H1 (cell line): ENCODE results near the gene TAF12. TPM values are rescaled to one million over a fixed set of nuclear protein-coding genes. Genes with fewer than 3 reads are reported as not detected.

Experiments used
- CTCF ChIA-PET: fragments of 300-600 bp; sonication (Branson Sonifier 250); formaldehyde crosslinking; loops from one replicate; lab custom pipeline; 2021; ENCODE audit not compliant: partially characterized antibody; lab: Charles Lee
- POLR2A ChIA-PET: fragments of 300-600 bp; sonication (Branson Sonifier 250); formaldehyde crosslinking; loops from one replicate; lab custom pipeline; 2021; ENCODE audit warnings: inconsistent platforms; ENCODE audit not compliant: partially characterized antibody; lab: Charles Lee
- DNase-seq, 2 experiments: peaks; one replicate each; pipeline versions ENCODE4 v3.0.0 to v3.0.0-alpha.2; 2010 to 2022; ENCODE audit warnings: low spot score in 2 of 2, low read depth in 1 of 2, mixed read lengths in 1 of 2
- FAIRE-seq: peaks from 2 replicates; lab custom pipeline; 2011; peaks lifted over from hg19 to GRCh38; lab: Jason Lieb, UNC
- H2AFZ ChIP-seq: 2 replicates; pipeline ENCODE4 v1.8.1; 2012; ENCODE audit warnings: low read length, inconsistent platforms
- H2AK5ac ChIP-seq: 2 replicates; pipeline ENCODE4 v1.6.1; 2013; ENCODE audit warnings: low read depth, low read length
- H2BK120ac ChIP-seq: replicated peaks from 2 replicates; pipeline ENCODE3; 2013; ENCODE audit warnings: low read depth, low read length, inconsistent platforms
- H2BK12ac ChIP-seq: 2 replicates; pipeline ENCODE4 v1.6.1; 2013; ENCODE audit warnings: low read depth, low read length
- H2BK15ac ChIP-seq: 2 replicates; pipeline ENCODE4 v1.6.1; 2013; ENCODE audit warnings: low read length
- H2BK20ac ChIP-seq: 2 replicates; pipeline ENCODE4 v1.6.1; 2013; ENCODE audit warnings: low read length
- H2BK5ac ChIP-seq: 2 replicates; pipeline ENCODE4 v1.6.1; 2013; ENCODE audit warnings: low read depth, low read length
- H3K14ac ChIP-seq: 2 replicates; pipeline ENCODE4 v1.6.1; 2013; ENCODE audit warnings: inconsistent platforms; ENCODE audit not compliant: insufficient read length
- H3K18ac ChIP-seq: 2 replicates; pipeline ENCODE4 v1.6.1; 2013; ENCODE audit warnings: low read length; ENCODE audit errors: extremely low read depth
- H3K23ac ChIP-seq: 2 replicates; pipeline ENCODE4 v1.6.1; 2013; ENCODE audit warnings: inconsistent platforms; ENCODE audit not compliant: insufficient read length
- H3K23me2 ChIP-seq: 2 replicates; pipeline ENCODE4 v1.6.1; 2013; ENCODE audit warnings: low read depth, low read length
- H3K27ac ChIP-seq: 2 replicates; pipeline ENCODE4 v1.6.1; 2011; ENCODE audit warnings: low read depth, low read length, inconsistent platforms
- H3K27me3 ChIP-seq, 4 experiments: replicated peaks in 1 of 4; 1 replicate in 1 of 4; 2 replicates in 3 of 4; pipeline versions ENCODE4 v1.6.1 to v1.8.1; 2011 to 2013; ENCODE audit warnings: low read length in 3 of 4, mild to moderate bottlenecking in 3 of 4, inconsistent platforms in 2 of 4, mixed read lengths in 2 of 4, moderate library complexity in 1 of 4; ENCODE audit not compliant: control insufficient read depth in 3 of 4, insufficient read depth in 3 of 4; ENCODE audit errors: extremely low read depth in 1 of 4
- H3K36me3 ChIP-seq, 4 experiments: 2 replicates each; pipeline versions ENCODE4 v1.6.1 to v1.8.1; 2011 to 2013; ENCODE audit warnings: mild to moderate bottlenecking in 4 of 4, low read length in 3 of 4, moderate library complexity in 2 of 4, control low read depth in 1 of 4, inconsistent platforms in 1 of 4; ENCODE audit not compliant: insufficient read depth in 4 of 4, control insufficient read depth in 2 of 4
- H3K4ac ChIP-seq: replicated peaks from 2 replicates; pipeline ENCODE3; 2013; ENCODE audit warnings: low read length, low read depth, mixed read lengths, inconsistent platforms; ENCODE audit not compliant: insufficient read length
- H3K4me1 ChIP-seq, 4 experiments: replicated peaks in 1 of 4; 1 replicate in 1 of 4; 2 replicates in 3 of 4; pipeline versions ENCODE4 v1.6.1 to v1.8.1; 2011 to 2013; ENCODE audit warnings: low read length in 3 of 4, inconsistent platforms in 2 of 4, mixed read lengths in 1 of 4; ENCODE audit not compliant: insufficient read depth in 4 of 4, control insufficient read depth in 3 of 4
- H3K4me2 ChIP-seq, 2 experiments: 2 replicates each; pipeline versions ENCODE4 v1.6.1 to v1.8.1; 2011 to 2013; ENCODE audit warnings: low read depth in 2 of 2, low read length in 2 of 2, control low read depth in 1 of 2, inconsistent platforms in 1 of 2, mild to moderate bottlenecking in 1 of 2; ENCODE audit not compliant: insufficient read depth in 1 of 2
- H3K4me3 ChIP-seq, 4 experiments: fragments of 200-600, 300-600 bp in 1 of 4; sonication (generic), shearing (Covaris generic), sonication (Bioruptor Twin) in 1 of 4; 2 replicates each; pipeline versions ENCODE4 v1.5.1 to v1.8.1; 2011 to 2016; ENCODE audit warnings: low read length in 4 of 4, low read depth in 3 of 4, control low read depth in 2 of 4, inconsistent platforms in 2 of 4, mild to moderate bottlenecking in 2 of 4, mixed read lengths in 1 of 4, moderate library complexity in 1 of 4; ENCODE audit not compliant: insufficient read depth in 2 of 4; ENCODE audit errors: extremely low read depth in 1 of 4
- H3K56ac ChIP-seq: replicated peaks from 2 replicates; pipeline ENCODE3; 2013; ENCODE audit warnings: low read depth, mild to moderate bottlenecking, mixed read lengths, low read length, inconsistent platforms; ENCODE audit not compliant: insufficient read length
- H3K79me1 ChIP-seq: 2 replicates; pipeline ENCODE4 v1.6.1; 2013; ENCODE audit warnings: low read depth, low read length, control low read depth
- H3K79me2 ChIP-seq, 2 experiments: 2 replicates each; pipeline versions ENCODE4 v1.6.1 to v1.8.1; 2012 to 2013; ENCODE audit warnings: low read length in 2 of 2, mild to moderate bottlenecking in 2 of 2, inconsistent platforms in 1 of 2; ENCODE audit not compliant: insufficient read depth in 2 of 2, control insufficient read depth in 1 of 2
- H3K9ac ChIP-seq, 4 experiments: replicated peaks in 1 of 4; 1 replicate in 1 of 4; 2 replicates in 3 of 4; pipeline versions ENCODE4 v1.6.1 to v1.8.1; 2011 to 2013; ENCODE audit warnings: low read depth in 3 of 4, low read length in 3 of 4, control low read depth in 2 of 4, mild to moderate bottlenecking in 2 of 4, moderate library complexity in 2 of 4, inconsistent platforms in 1 of 4; ENCODE audit errors: extremely low read depth in 1 of 4
- H3K9me3 ChIP-seq, 2 experiments: 2 replicates each; pipeline versions ENCODE4 v1.6.1 to v1.8.1; 2012 to 2013; ENCODE audit warnings: mild to moderate bottlenecking in 2 of 2, moderate library complexity in 2 of 2, control low read depth in 1 of 2, inconsistent platforms in 1 of 2, low read depth in 1 of 2, low read length in 1 of 2, mixed read lengths in 1 of 2; ENCODE audit not compliant: insufficient read depth in 2 of 2
- H4K20me1 ChIP-seq, 2 experiments: replicated peaks in 1 of 2; 2 replicates each; pipeline versions ENCODE3 to v1.8.1; 2011 to 2013; ENCODE audit warnings: inconsistent platforms in 2 of 2, low read length in 2 of 2, mild to moderate bottlenecking in 1 of 2; ENCODE audit not compliant: insufficient read depth in 2 of 2, control insufficient read depth in 1 of 2
- H4K5ac ChIP-seq: 2 replicates; pipeline ENCODE4 v1.6.1; 2013; ENCODE audit warnings: low read length, low read depth, mixed read lengths, inconsistent platforms; ENCODE audit not compliant: insufficient read length
- H4K8ac ChIP-seq: 2 replicates; pipeline ENCODE4 v1.8.0; 2013; ENCODE audit warnings: mild to moderate bottlenecking, moderate library complexity, low read length, inconsistent platforms; ENCODE audit not compliant: insufficient read depth; ENCODE audit errors: extremely low read depth
- H4K91ac ChIP-seq: replicated peaks from 2 replicates; pipeline ENCODE3; 2013; ENCODE audit warnings: low read length, mixed read lengths, inconsistent platforms; ENCODE audit not compliant: insufficient read length
- CHD2 ChIP-seq: IDR thresholded peaks from 2 replicates; pipeline ENCODE4 v1.6.1; 2012; ENCODE audit warnings: low read length, improper control_type of control experiment
- EGR1 ChIP-seq: IDR thresholded peaks from 2 replicates; pipeline ENCODE4 v1.6.1; 2011; ENCODE audit warnings: low read depth, low read length, borderline replicate concordance
- HDAC6 ChIP-seq: IDR thresholded peaks from one replicate; pipeline ENCODE4 v1.7.1; 2012; ENCODE audit warnings: low read depth, mild to moderate bottlenecking, inconsistent platforms, low read length, moderate library complexity
- KDM5A ChIP-seq: fragments of 200-600 bp; IDR thresholded peaks from 2 replicates; pipeline ENCODE4 v1.7.1; 2012; ENCODE audit warnings: mild to moderate bottlenecking, low read length, inconsistent platforms, mixed read lengths
- NRF1 ChIP-seq: IDR thresholded peaks from 2 replicates; pipeline ENCODE4 v1.6.1; 2011; ENCODE audit warnings: mild to moderate bottlenecking, low read depth, low read length, improper control_type of control experiment
- POLR2A ChIP-seq, 2 experiments: IDR thresholded peaks; 1 replicate in 1 of 2; 2 replicates in 1 of 2; pipeline ENCODE4 v1.6.1; 2011; ENCODE audit warnings: low read depth in 2 of 2, low read length in 2 of 2, mild to moderate bottlenecking in 2 of 2; ENCODE audit errors: control extremely low read depth in 1 of 2
- POU5F1 ChIP-seq: IDR thresholded peaks from 2 replicates; pipeline ENCODE4 v1.6.1; 2011; ENCODE audit warnings: low read depth, mild to moderate bottlenecking, low read length, moderate library complexity
- RBBP5 ChIP-seq: IDR thresholded peaks from 2 replicates; pipeline ENCODE4 v1.7.1; 2012; ENCODE audit warnings: low read depth, mild to moderate bottlenecking, inconsistent platforms, low read length, moderate library complexity, borderline replicate concordance
- SAP30 ChIP-seq: fragments of 300-600 bp; sonication (generic); IDR thresholded peaks from 2 replicates; pipeline ENCODE4 v1.7.1; 2012; ENCODE audit warnings: low read length, moderate library complexity, mild to moderate bottlenecking, inconsistent platforms; ENCODE audit not compliant: insufficient read depth, insufficient replicate concordance
- SP1 ChIP-seq: IDR thresholded peaks from 2 replicates; pipeline ENCODE4 v1.6.1; 2011; ENCODE audit warnings: low read depth, low read length
- SP4 ChIP-seq: IDR thresholded peaks from 2 replicates; pipeline ENCODE4 v1.6.1; 2012; ENCODE audit warnings: low read length, inconsistent platforms
- TAF1 ChIP-seq: IDR thresholded peaks from 2 replicates; pipeline ENCODE4 v1.6.1; 2011; ENCODE audit warnings: mild to moderate bottlenecking, low read depth, low read length
- TEAD4 ChIP-seq: IDR thresholded peaks from 2 replicates; pipeline ENCODE4 v1.6.1; 2012; ENCODE audit warnings: low read depth, low read length, inconsistent platforms, mixed read lengths
- USF2 ChIP-seq: IDR thresholded peaks from 2 replicates; pipeline ENCODE4 v1.6.1; 2011; ENCODE audit warnings: low read length, improper control_type of control experiment
- WGBS, 2 experiments: shearing (Covaris generic) in 1 of 2; methylation state at CpG; one replicate each; pipeline versions ENCODE4 v1.1.6 to v1.1.7; 2013 to 2015; ENCODE audit warnings: low lambda C conversion rate in 2 of 2, mixed read lengths in 2 of 2, inconsistent platforms in 1 of 2, low coverage in 1 of 2, missing lambda C conversion rate in 1 of 2; ENCODE audit not compliant: insufficient replicate concordance in 2 of 2, insufficient coverage in 1 of 2, insufficient read length in 1 of 2; ENCODE audit errors: extremely low coverage in 1 of 2, missing lambda C conversion rate in 1 of 2; 5-methylcytosine and 5-hydroxymethylcytosine counted together
- polyA plus RNA-seq, 7 experiments: library from polyadenylated mRNA; depleted of rRNA in 3 of 7; stranded (reverse) in 5 of 7; unstranded in 2 of 7; fragments of >200 nt in 5 of 7; fragments of 200-250 nt in 2 of 7; gene quantifications; 1 replicate in 5 of 7; 2 replicates in 1 of 7; 4 replicates in 1 of 7; pipeline versions ENCODE4 v1.2.1 to v1.2.3, GENCODE V29; 2011 to 2013; ENCODE audit warnings: missing spikeins in 2 of 7, mixed read lengths in 2 of 7
- total RNA-seq: library from RNA; stranded (reverse); fragmentation: NEBNext Ultra II Directional; extraction: Animal tissue kit (Norgen Biotek cat#: 25700); gene quantifications from 2 replicates; pipeline ENCODE4 v1.2.1, GENCODE V29; 2021

TAF12 gene
- total and polyA plus RNA-seq, 2 of the 8 experiments (the other 6 are each of a cell fraction or from before 2014, with no cell fraction given): 25.1 to 27.2 TPM

DNA sequence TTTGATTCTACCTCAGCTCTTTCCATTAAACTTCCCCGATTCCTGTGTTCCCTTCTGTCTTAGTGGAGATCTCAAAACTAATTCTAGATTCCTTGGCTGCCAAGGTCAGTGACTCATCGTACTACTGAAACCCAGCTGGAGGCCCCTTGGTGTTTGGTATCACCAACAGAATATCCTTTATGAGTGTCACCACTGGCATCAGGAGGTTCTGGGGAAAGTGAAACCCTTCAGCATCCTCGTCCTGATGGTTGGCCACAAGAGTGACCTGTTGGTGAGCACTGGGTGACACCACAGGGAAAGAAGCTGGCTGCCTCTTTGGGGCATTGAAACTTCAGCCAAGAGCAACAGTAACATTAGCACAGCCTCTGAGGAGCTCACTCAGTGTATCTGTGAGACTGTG is 41.2 kb downstream of the TAF12 start:
- CTCF ChIA-PET: interaction anchor here (0.6 to 6.9 kb wide), 16 partner anchors 9 to 275 kb away, joined by 3 to 73 read pairs (median 4); partner anchors contain the start of genes RAB42 and TRNAU1AP
- no peak overlapping the region for H2AFZ ChIP-seq
- H4K8ac ChIP-seq: no peak overlapping the region
- H3K4me2 ChIP-seq: no peak overlapping the region
- H2BK15ac ChIP-seq: no peak overlapping the region
- H3K18ac ChIP-seq: no peak overlapping the region
- H3K4me3 ChIP-seq: no peak overlapping the region
- H3K4me1 ChIP-seq: 0 out of 7 replicates have a peak, but pooled peaks cover 0 to 2% (median 0%) of the 10 kb centered on the region in 4 experiments
- H3K79me1 ChIP-seq: no peaks in the 10 kb centered on the region
- H3K23ac ChIP-seq: no peak overlapping the region
- 0 out of 2 replicates have a peak overlapping the region, but pooled peaks have one; percentile 32 for H2AK5ac ChIP-seq
- no peaks in the 10 kb centered on the region for H4K20me1 ChIP-seq
- H3K27ac ChIP-seq: no peak overlapping the region; the same call in 1 of the 2 replicates
- no peak overlapping the region for H3K14ac ChIP-seq
- H3K36me3 ChIP-seq: peaks cover 0 to 16% (median 5%) of the 10 kb centered on the region in 4 experiments; a peak in 5 of 8 replicates
- H3K9me3 ChIP-seq: no peaks in the 10 kb centered on the region
- POLR2A ChIA-PET: interaction anchor here (1.1 to 21.8 kb wide), 5 partner anchors 8 to 89 kb away, joined by 3 to 473 read pairs (median 4); partner anchors contain the start of gene RCC1
- 0 out of 2 replicates have a peak overlapping the region, but pooled peaks have one; percentile 71 for H2BK5ac ChIP-seq
- H2BK120ac ChIP-seq: no peak overlapping the region
- 84% methylated on average over 3 of the region's 3 CpGs; no CpG with 5 or more reads in 1 of the 2 experiments for WGBS, 2 experiments
- FAIRE-seq (no peak), DNase-seq (no peak)
- no peak overlapping the region for H3K4ac ChIP-seq
- no peak overlapping the region for H4K5ac ChIP-seq
- no peak overlapping the region for H3K56ac ChIP-seq
- H2BK12ac ChIP-seq: no peak overlapping the region
- no peaks in the 10 kb centered on the region for H3K23me2 ChIP-seq
- no peaks in the 10 kb centered on the region for H3K27me3 ChIP-seq
- H3K9ac ChIP-seq: no peak overlapping the region
- no peak overlapping the region for H4K91ac ChIP-seq
- H3K79me2 ChIP-seq: no peaks in the 10 kb centered on the region
- no peak overlapping the region for H2BK20ac ChIP-seq
- TF ChIP-seq POU5F1 (no peak), EGR1 (no peak), KDM5A (no peak), SP4 (no peak), RBBP5 (no peak), POLR2A (IDR thresholded peaks at IDR 0.05; ENCODE audit: control extremely low read depth in 1 of 2, low read depth in 2 of 2, low read length in 2 of 2) (no peak), TAF1 (no peak), HDAC6 (no peak), SP1 (no peak), NRF1 (no peak), SAP30 (no peak), CHD2 (no peak), TEAD4 (no peak), USF2 (no peak)
